ENCODE results near the gene DIS3L2. TPM values are rescaled to one million over a fixed set of nuclear protein-coding genes. Genes with fewer than 3 reads are reported as not detected.

The DIS3L2 gene
- total RNA-seq, 1 experiment from 2014 or later = 39.1 TPM

- ChIA-PET CTCF (no interaction called here), POLR2A (ENCODE audit: unreplicated experiment) (no interaction called here)
- H3K79me2 ChIP-seq (ENCODE audit: low read depth) = no peaks in the 10 kb centered on the region
- H3K27me3 ChIP-seq (ENCODE audit: insufficient read depth, low read depth) = no peaks in the 10 kb centered on the region
- H3K4me2 ChIP-seq = no peak overlapping the region
- H3K27ac ChIP-seq = no peak overlapping the region
- no peaks in the 10 kb centered on the region for H3K36me3 ChIP-seq (ENCODE audit: low read depth)
- no peaks in the 10 kb centered on the region for H3K9me2 ChIP-seq (ENCODE audit: insufficient read depth)
- H3K4me3 ChIP-seq = no peak overlapping the region
- TF ChIP-seq CTCF (conservative IDR thresholded peaks at IDR 0.05) = no peak
- no peak for TF ChIP-seq EZH2 (IDR thresholded peaks at IDR 0.05; ENCODE audit: low read depth)
- H4K20me1 ChIP-seq (ENCODE audit: insufficient read depth) = no peaks in the 10 kb centered on the region
- H3K4me1 ChIP-seq (replicated peaks; ENCODE audit: insufficient read depth) = no peaks in the 10 kb centered on the region
- intact Hi-C loops (cut with micrococcal nuclease; ENCODE audit: unreplicated experiment) = no loop called here
- H3F3A ChIP-seq (ENCODE audit: insufficient read depth, low read depth) = no peaks in the 10 kb centered on the region
- no peaks in the 10 kb centered on the region for H3K9me3 ChIP-seq (ENCODE audit: insufficient read depth, low read depth)
- BruUV-seq (replicated peaks) = no TSS peak
- DNase-seq = no peak
- H2AFZ ChIP-seq = no peak overlapping the region
Measured at GRCh38 chr2:232280341-232280740, 318.8 kb downstream of the DIS3L2 start.

GRCh38 chr2:232281858-232282507 is 320.5 kb downstream of the DIS3L2 start:
- H3K4me2 ChIP-seq = no peak overlapping the region
- CTCF ChIA-PET = no interaction called here
- TF ChIP-seq EZH2 (IDR thresholded peaks at IDR 0.05; ENCODE audit: low read depth) (no peak), CTCF (conservative IDR thresholded peaks at IDR 0.05) (no peak)
- no peaks in the 10 kb centered on the region for H3K36me3 ChIP-seq (ENCODE audit: low read depth)
- no peak for DNase-seq
- H3F3A ChIP-seq (ENCODE audit: insufficient read depth, low read depth) = no peaks in the 10 kb centered on the region
- no peak overlapping the region for H3K27ac ChIP-seq
- H3K9me3 ChIP-seq (ENCODE audit: insufficient read depth, low read depth) = no peaks in the 10 kb centered on the region
- POLR2A ChIA-PET (ENCODE audit: unreplicated experiment) = no interaction called here
- no peak overlapping the region for H3K4me3 ChIP-seq
- no peaks in the 10 kb centered on the region for H3K27me3 ChIP-seq (ENCODE audit: insufficient read depth, low read depth)
- no peaks in the 10 kb centered on the region for H3K9me2 ChIP-seq (ENCODE audit: insufficient read depth)
- no peaks in the 10 kb centered on the region for H3K79me2 ChIP-seq (ENCODE audit: low read depth)
- H3K4me1 ChIP-seq (replicated peaks; ENCODE audit: insufficient read depth) = no peaks in the 10 kb centered on the region
- H4K20me1 ChIP-seq (ENCODE audit: insufficient read depth) = no peaks in the 10 kb centered on the region
- H2AFZ ChIP-seq = no peak overlapping the region
- intact Hi-C loops (cut with micrococcal nuclease; ENCODE audit: unreplicated experiment) = no loop called here
- no TSS peak for BruUV-seq (replicated peaks)

- ChIA-PET POLR2A (ENCODE audit: unreplicated experiment) (no interaction called here), CTCF (no interaction called here)
- Histone ChIP-seq H3K4me2 (no peak overlapping the region), H2AFZ (no peak overlapping the region), H3K4me3 (no peak overlapping the region), H3K27me3 (ENCODE audit: insufficient read depth, low read depth) (no peaks in the 10 kb centered on the region), H4K20me1 (ENCODE audit: insufficient read depth) (no peaks in the 10 kb centered on the region), H3K9me3 (ENCODE audit: insufficient read depth, low read depth) (no peaks in the 10 kb centered on the region), H3K4me1 (replicated peaks; ENCODE audit: insufficient read depth) (no peaks in the 10 kb centered on the region), H3K36me3 (ENCODE audit: low read depth) (no peaks in the 10 kb centered on the region), H3K79me2 (ENCODE audit: low read depth) (no peaks in the 10 kb centered on the region), H3F3A (ENCODE audit: insufficient read depth, low read depth) (no peaks in the 10 kb centered on the region), H3K27ac (no peak overlapping the region), H3K9me2 (ENCODE audit: insufficient read depth) (no peaks in the 10 kb centered on the region)
- no TSS peak for BruUV-seq (replicated peaks)
- DNase-seq = no peak
- intact Hi-C loops (cut with micrococcal nuclease; ENCODE audit: unreplicated experiment) = no loop called here
- TF ChIP-seq EZH2 (IDR thresholded peaks at IDR 0.05; ENCODE audit: low read depth) (no peak), CTCF (conservative IDR thresholded peaks at IDR 0.05) (no peak)
Measured at GRCh38 chr2:232282508-232283055, 321.1 kb downstream of the DIS3L2 start.
